NCI-H1930 (cell line): ENCODE results near the gene THEM4.
"Not testable (repeated sequence)": the region's sequence is repeated elsewhere in the genome, so short reads cannot be mapped to it uniquely, and the experiment has no call there.

Source experiments
- DNase-seq, 2 experiments: peaks; one replicate each; lab custom pipeline; 2025; lab: John Stamatoyannopoulos, UW

The THEM4 gene

DNA sequence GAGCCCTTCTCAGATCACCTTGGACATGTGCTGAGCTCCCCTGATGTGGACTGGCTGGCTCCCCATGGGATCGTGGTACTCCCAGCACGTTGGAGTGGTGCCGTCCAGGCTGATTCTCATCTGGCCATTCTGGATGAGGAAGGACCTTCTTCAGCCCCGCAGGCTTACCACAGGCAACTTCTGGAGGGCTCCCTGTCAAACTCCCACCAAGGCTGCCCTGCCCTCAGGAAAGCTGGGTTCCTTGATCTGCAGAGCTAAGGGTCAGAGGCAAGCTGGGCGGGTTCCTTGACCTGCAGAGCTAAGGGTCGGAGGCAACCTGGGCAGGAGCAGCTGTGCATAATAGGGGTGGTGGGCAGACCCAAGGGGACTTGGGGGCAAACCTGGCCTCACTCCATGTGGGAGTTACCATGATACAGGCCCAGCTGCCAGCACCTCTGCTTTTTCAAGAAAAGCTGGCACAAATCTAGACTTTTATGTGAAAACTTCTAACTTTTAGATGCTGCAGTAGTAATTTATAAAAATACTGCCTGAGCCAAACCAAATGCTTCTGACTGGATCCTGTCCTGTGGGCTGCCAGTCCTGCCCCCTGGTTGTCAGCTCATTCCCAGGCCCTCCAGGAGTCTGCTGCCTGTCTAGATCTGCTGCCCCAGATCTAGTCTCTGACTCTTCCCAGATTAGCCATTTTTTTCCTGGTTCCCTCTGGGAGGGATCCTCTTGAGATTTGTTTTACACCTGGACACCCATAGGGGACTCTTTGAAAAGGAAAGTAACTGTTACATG lies 50.2 kb downstream of the THEM4 start:
- DNase-seq = no peak

- no peak for DNase-seq
These were observed 51.1 kb downstream of the THEM4 start for GRCh38 chr1:151858030-151858746.

GRCh38 chr1:151855933-151856332 lies 53.4 kb downstream of the THEM4 start:
- DNase-seq = no peak

DNA sequence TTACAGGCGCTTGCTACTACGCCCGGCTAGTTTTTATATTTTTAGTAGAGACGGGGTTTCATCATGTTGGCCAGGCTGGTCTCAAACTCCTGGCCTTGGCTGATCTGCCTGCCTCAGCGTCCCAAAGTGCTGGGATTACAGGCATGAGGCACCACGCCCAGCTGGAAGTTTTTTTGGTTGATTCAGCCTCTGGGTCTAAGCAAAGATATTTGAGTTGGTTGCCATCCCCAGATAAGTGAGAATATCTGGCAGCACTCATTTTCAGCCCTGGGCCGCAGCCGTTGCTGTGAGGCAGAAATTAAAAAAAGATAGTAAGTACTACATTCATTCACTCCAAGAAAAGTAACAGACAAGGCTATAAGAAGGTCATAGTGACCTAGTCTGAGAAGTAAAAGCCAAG lies 53.8 kb downstream of the THEM4 start:
- not testable (repeated sequence) for DNase-seq

- DNase-seq = no peak
These were observed 54.7 kb downstream of the THEM4 start for GRCh38 chr1:151854658-151855057.

DNA sequence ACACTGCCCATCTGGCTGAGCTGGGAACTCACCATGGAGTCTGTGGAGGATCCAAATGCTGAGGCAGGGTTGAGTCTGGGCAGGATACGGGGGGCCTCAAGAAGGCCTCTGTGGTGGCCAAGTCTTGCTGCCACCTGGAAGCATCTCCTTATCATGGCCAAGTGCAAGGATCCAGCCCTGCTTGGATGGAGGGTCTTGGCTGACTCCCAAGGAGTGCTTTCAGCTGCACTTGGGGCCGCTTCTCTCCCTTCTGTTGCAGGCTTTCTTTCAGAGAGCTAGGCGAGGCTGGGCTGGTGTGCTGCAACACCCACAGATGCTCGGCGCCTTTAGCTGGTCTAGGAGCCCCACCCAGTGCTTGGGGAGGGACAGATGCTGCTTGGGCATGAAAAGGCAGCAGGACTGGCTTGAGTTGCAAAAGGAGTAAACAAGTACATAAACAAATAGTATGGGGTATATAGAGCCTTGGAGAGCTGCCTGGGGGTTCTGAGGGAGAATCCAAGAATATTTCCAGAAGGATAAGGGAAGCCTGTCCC lies 55.8 kb downstream of the THEM4 start, which contains the start of gene THEM5:
Gene THEM5, minus strand, starts transcription at position 302 of the 533 bp plus-strand sequence. Its CDS starts 147 bp downstream, at position 155.
- DNase-seq = no peak

DNA sequence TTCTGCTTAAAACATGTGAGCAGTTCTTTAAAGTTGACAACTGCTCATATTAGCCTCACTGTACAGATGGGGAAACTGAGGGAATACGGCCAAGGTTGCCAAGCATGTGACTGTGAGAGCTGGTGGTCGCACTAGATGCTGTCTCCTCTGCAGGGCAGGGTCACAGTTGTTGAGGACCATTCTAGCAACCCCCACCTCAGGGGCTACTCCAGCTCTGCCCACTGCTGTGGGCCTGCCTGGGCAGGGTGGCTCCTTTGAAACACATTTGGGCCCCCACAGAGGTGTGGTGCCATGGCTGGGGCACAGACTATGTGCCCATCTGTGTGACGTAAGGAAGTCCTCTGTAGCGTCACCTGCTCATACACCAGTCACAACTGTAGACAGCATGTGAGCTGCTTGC lies 56.6 kb downstream of the THEM4 start:
- no peak for DNase-seq

DNA sequence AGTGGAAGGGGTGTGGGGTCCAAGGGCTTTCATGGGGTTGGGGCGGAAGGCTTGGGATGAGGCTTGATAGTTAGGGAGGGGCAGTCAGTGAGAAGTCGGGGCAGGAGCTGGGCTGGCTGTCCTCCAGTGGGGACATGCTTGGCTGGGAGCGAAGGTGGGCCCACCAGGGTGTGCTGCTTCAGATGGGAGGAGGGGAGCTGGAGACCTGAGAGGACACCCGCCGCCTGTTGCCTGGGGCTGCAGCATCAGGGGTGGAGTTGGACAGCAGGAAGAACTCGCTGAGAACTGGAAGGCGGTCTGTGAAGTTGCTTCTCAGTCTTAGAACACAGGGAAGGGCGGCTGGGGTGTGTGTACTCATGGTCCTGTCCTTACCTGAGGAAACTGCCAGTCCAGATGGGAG lies 57.4 kb downstream of the THEM4 start:
- no peak for DNase-seq

DNA sequence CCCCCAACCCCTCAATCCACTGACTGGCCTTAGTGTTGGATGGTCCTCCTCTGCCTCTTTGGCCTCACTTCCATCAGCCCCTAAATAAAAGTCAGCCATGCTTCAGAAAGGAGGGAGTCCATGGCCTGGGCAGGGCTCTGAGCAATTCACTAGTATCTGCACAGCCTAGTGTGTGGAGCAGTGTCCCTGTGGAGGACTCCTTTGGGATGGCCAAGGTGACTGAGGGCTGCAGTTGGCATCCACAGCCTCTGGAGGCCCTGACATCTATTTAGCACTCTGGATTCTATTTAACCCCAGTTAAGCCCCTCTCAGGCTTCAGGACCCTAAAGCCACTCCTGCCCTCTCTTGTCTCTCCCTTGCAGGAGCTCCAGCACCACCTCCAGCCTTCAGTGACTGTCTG lies 59.4 kb downstream of the THEM4 start:
- no peak for DNase-seq

DNA sequence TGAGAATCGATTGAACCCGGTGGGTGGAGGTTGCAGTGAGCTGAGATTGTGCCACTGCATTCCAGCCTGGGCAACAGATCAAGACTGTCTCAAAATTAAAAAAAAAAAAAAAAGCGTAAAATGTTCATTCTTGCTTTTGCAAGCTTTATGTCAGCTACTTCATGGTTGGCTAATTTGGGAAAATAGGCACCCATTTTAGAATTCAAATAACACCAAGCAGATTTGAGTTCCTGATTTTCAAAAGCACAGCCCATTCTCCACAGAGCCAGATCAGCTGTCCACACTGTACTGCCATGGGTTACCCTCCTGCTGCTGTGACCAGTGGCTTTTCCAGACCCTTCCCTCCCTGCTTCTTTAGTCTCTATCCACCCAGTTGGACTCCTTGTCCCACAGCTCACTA lies 60.2 kb downstream of the THEM4 start:
- DNase-seq = no peak

DNA sequence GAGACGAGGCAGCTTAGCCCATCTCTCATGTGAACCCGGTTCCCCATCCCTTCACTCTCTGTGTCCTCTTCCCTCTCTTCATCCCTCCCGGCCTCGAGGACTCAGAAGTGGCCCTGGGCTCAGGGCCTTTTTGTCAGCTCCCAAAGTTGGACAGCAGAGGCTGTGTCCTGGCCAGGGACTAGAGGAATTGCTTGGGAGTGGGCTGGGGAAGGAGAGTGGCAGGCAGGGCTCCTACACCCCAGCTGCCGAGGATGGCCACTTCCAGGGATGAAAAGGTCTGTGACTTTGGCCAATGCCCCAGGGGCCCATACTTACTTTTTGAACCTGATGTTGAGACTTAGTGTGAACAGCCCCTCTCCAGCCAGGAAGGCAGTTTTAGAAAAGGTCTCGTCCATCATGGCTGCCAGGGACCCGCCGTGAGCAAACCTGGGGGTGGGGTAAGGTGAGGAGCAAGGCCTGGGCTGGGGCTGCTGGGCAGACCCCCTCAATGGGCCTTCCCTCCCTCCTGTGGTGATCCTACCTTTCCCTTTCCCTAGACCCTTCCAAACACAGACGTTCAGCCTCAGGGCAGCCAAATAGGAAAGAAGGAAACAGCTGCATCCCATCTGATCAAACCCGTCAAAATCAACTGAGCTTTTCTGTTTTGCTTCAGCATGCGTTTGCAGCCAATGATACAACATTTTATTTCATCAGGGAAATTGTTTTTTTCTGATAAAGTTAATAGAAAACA lies 61.3 kb downstream of the THEM4 start:
- DNase-seq = no peak

DNA sequence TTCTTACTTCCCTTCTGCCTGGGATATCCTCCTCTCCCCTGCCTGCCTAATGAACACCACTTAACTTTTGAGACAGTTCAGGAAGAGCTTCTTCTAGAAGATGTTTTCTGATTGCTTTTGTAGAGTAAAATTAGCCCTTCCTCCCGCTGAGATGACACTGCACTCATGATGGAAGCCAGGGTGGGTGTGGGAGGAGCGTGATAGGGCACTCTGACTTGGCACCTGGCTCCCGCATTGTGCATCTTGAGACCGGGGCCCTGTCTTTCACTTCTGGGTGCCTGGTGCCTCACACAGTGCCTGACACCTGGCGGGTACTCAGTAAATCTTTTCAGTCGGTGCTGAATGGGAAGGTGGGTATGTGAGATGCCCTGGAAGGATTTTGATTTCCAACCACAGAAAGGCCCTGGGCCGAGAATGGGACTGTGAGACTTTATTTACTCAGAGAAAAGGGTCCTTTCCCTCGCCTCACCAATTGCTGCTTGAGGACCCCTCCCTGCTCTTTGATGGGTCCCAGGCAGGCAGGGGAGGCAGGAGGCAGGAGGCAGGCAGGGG lies 62.5 kb downstream of the THEM4 start:
- no peak for DNase-seq

DNA sequence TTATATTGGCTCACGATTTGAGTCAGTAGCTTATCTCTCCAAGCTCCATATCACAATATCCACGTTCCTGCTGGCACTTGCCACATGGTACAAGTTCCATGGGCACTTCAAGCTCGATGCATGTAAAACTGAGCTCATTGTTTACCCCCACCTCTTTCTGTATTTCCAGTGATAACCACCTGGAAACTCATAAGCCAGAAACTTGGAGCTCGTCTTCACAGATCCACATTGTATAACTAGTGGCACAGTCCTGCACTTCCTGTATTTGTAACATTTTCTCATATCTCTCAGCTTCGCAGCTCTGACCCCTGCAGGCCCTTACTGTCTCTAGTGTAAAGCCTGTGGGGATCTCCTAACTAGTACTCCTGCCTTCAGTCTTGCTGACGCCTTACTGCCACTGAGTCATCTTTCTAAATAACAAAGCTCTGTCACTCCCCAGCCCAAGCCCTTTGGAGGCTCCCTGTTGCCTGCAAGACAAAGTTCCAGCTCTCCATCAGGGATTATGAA lies 63.2 kb downstream of the THEM4 start:
- DNase-seq = no peak

DNA sequence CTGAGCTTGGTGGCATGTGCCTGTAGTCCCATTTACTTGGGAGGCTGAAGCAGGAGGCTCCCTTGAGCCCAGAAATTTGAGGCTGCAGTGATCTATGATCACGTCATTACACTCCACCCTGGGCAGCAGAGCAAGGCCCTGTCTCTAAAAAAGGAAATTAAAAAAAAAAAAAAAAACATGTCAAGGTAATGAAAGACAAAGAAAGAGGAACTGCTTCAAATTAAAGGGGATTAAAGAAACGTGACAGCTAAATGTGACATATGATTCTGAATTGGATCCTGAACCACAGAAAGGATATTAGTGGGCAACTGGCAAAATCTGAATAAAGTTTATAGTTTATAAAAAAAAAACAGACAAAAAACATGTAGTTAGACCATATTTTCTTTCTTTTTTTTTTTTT lies 65.9 kb downstream of the THEM4 start:
- no peak for DNase-seq

GRCh38 chr1:151841141-151841540 lies 68.2 kb downstream of the THEM4 start:
- DNase-seq = no peak

DNA sequence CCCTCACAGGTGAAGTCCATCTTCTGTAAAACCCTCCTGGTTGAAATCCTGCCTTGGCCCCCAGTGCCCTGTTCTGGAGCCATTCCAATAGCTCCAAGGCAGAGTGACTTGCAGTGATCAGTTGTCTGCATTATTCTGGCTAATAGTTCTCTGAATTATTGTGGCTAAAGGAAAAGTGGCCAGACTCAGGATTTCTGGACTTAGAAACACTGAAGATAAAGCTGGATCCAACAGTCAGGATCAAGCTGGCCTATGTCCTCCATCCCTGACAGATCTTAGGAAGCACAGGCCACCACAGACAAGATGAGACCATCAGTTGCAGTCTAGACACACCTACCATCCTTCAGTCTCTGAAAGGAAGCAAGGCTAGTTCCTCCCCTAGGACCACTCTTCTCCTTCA lies 68.9 kb downstream of the THEM4 start:
- no peak for DNase-seq

DNA sequence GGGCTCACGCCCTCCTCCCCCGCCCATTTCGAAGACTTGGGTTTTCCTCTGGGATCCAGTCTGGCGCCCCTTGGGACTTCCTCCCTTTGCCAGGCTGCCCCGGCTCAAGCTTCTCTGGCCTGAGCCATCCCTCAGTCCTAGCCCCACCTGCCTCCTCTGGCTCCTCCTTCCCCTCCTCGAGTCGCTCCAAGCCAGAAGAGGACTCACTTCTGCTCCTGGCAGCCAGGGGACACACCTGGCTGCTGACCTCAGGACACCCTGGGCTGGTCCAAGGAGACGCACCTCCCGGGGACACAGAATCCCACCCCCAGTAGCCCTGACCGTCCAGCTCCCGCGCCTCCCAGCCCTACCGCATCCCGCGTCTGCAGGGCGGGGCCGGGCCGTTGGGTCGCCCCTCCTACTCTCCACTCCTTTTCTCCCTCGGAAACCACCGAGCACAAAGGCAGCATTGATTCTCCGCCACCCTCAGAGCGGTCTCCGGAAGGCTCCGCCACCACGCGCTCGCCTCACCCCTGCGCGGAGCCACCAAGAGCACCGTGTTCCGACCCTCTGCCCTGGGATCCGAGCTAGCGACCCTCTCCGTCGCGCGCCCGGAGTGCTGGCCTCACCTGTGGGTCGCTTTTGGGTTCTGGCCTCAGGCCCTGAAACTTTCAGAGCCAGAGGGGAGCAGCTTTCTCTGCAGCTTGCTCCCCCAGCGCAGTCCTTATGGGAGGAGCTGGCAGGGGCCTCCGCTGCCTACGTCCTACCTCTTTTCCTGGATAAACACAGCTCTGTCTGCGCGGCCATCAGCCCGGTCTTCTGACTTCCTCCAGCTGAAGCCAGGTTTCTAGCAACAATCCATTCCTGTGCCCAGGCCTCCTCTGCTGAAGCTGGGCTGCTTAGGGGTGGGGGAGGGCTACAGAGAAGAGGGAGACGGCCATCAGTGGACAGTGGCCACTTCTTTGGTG lies 69.6 kb downstream of the THEM4 start, which contains the start of gene C2CD4D:
Gene C2CD4D, minus strand, starts transcription at position 364 of the 947 bp plus-strand sequence. CDS start 831 bp downstream, outside the sequence.
- peak in 1 of 2 experiments; percentile 19 for DNase-seq

- DNase-seq = no peak
These were observed 70.3 kb downstream of the THEM4 start for GRCh38 chr1:151839082-151839412.

- no peak for DNase-seq
These were observed 70.9 kb downstream of the THEM4 start for GRCh38 chr1:151838222-151839081.

DNA sequence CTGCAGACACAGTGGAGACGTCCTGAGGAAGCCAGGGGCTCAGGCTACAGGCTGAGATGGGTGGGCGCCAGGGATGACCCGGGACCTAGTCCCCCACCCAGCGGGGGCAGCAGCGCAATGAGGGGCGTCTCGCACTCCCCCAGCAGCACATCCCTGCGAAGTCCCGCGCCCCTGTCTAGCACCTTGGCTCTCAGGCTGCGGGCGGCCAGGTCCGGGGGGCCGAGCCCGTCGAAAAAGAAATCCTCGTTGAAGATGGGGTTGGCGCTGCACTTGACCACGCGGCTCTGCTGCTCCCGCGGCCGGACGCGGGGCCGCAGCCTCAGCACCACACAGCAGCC lies 71.5 kb downstream of the THEM4 start:
- no peak for DNase-seq
